HG03108 (cell line): ENCODE measurements around the gene DUSP9.

ENCODE experiments used
- ATAC-seq: cut with Tn5 transposase; IDR thresholded peaks from one replicate; pipeline ENCODE4 v1.9.1; 2021; ENCODE audit warnings: moderate library complexity; ENCODE audit not compliant: unreplicated experiment

The DUSP9 gene

DNA sequence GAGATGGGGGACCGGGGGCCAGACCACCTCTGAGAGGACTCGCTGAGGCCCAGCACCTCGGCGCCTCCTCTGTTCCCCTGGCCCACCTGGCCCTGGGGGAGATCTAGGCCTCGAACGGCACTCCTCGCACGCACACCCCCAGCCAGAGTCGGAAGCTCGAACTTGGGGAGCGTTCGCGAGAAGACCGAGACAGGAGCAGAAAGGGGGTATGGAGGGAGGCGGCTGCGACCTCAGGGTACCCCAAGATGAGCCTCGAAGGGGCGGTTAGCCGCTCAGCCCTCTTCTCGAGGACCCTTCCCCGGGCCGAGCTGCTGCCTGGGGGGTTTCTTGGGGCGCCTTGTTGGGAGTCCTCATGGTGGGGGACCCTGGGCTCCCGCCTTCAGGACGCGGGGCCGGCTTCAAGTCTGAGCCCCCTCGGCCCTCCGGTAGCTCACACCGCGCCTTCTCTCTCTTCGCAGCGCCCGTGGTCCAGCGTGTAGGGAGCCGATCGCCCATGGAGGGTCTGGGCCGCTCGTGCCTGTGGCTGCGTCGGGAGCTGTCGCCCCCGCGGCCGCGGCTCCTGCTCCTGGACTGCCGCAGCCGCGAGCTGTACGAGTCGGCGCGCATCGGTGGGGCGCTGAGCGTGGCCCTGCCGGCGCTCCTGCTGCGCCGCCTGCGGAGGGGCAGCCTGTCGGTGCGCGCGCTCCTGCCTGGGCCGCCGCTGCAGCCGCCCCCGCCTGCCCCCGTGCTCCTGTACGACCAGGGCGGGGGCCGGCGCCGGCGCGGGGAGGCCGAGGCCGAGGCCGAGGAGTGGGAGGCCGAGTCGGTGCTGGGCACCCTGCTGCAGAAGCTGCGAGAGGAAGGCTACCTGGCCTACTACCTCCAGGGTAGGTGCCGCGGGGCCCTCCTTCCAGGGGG is 706 bp downstream of the DUSP9 start:
- ATAC-seq, result no peak

DNA sequence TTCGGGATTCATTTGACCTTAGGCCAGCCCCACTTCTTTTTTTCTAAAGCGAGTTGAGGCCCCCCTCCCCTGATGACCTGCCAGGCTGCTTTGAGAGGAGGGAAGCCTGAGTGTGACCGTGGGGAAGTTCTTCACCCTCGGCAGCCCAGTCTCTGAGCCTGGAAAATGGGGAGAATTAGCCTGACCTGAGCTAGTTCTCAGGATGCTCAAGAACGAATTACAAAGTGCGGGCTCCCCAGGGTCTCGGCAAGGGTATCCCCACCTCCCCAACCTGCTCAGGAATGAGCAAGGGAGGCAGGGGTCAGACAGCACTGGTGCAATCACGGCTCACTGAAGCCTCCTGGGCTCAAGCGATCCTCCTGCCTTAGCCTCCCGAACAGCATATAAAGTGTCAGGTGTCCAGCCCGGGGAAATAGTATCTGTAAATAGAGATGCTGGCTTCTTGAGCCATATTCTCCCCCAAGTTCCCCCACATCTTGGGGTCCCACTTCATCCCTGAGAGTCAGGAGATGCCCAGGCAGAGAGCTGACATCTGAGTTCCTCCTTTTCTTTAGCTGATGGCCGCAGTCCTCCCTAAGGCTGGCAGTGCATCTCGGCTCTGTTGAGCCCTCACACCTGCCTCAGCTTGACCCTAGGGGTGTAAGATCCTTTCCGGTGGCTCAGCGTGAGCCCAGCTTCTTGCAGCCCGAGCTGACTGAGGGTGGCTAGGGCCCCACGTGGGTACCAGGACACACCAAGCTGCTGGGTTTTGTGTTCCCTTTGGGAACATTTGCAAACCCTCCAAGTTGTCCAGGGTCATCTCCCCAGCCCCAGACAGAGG is 1.6 kb downstream of the DUSP9 start:
- ATAC-seq, result no peak

DNA sequence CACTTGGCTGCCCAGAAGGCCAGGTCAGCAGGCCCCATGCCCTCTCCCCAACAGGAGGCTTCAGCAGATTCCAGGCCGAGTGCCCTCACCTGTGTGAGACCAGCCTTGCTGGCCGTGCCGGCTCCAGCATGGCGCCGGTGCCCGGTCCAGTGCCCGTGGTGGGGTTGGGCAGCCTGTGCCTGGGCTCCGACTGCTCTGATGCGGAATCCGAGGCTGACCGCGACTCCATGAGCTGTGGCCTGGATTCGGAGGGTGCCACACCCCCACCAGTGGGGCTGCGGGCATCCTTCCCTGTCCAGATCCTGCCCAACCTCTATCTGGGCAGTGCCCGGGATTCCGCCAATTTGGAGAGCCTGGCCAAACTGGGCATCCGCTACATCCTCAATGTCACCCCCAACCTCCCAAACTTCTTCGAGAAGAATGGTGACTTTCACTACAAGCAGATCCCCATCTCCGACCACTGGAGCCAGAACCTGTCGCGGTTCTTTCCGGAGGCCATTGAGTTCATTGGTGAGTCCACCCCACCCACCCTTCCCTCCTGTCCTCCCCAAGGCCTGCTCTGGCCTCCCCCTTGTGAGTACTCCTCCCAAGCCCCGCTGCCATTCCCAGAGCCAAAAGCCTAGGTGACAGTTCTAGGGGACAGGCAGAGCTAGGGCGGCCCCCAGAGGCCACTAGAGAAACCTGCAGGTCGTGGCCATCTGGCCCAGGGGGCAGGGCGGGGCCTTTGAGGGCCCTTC is 2.3 kb downstream of the DUSP9 start:
- no peak for ATAC-seq

DNA sequence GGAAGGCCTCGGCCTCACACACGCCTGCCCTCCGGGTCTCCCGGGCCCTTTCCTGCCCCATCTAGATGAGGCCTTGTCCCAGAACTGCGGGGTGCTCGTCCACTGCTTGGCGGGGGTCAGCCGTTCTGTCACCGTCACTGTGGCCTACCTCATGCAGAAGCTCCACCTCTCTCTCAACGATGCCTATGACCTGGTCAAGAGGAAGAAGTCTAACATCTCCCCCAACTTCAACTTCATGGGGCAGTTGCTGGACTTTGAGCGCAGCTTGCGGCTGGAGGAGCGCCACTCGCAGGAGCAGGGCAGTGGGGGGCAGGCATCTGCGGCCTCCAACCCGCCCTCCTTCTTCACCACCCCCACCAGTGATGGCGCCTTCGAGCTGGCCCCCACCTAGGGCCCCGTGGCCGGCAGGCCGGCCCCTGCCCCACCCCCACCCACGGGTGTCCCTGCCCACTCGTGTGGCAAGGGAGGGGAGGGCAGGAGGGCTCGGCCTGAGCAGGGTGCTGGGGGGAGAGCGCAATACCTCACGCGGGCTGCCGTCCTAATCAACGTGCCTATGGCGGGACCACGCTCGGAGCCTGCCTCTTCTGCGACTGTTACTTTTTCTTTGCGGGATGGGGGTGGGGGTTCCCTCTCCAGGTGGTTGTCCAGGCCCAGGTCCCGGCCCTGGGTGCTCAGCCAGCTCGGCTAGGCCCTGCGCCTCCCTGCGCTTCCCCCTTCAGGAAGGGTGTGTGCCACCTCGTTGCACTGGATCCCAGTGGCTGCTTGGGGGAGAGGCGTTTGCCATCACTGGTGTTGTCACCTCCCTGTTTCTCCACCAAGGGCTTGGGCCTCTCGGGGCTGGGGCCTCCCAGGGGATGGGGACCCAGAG is 3.1 kb downstream of the DUSP9 start:
- ATAC-seq, result no peak

DNA sequence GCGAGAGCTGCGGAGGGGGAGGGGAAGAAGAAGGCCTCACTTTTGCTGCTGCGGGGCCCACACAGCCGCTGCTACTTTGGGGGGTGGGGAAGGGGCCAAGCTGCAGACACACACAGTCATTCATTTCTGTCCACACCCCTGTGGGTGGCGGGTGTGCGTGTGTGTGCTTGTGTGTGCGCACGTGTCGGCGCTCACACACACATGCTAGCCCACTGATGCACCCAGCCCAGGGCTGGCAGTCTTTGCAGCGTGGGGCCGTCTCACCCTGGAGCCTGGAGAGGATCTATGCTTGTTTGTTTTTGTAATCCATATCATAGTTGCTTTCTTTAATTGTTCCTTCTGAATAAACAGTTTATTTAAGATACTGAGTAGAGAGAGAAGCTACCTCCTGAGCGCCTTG is 4.0 kb downstream of the DUSP9 start:
- ATAC-seq, result no peak

DNA sequence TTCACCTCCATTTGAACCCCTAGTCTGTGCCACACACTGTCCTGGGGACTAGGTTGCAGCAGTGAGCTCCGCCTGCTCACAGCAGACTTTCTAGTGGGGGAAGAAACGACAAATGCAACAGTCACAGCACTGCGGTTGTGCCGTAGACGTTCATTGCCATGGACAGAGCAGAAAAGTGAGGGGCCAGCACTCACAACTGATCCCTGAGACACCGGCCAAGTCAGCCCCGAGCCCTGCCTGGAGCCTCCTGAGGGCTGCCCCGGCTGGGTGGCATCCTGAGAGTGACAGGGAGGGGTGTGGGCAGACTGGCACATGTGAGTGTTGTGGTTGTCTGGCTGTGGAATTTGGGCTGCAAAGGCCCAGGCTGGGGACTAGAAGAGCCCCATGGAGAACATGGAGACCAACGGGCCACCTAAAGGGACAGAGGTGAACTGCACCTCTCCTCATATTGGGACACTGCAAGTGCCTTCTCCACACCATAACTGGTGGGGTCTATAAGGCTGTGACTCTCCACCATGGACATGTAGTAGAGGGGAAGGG is 4.6 kb downstream of the DUSP9 start:
- ATAC-seq, result no peak

DNA sequence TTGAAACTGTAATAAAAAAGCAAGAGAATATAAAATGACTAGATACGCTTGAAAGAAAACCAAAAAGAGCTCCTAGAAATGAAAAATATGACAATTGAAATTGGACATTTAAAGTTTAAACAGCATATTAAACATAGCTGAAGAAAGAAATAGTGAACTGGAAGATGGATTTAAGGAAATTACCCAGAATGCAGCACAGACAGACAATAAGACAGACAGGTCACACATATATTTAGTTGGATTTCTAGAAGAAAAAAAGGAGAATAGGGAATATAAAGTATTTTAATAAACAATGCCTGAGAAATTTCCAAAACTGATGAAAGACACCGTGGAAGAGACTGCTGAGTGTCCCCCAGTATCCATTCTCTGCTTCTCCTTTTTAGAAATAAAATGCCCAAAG is 6.6 kb downstream of the DUSP9 start:
- ATAC-seq, result no peak

DNA sequence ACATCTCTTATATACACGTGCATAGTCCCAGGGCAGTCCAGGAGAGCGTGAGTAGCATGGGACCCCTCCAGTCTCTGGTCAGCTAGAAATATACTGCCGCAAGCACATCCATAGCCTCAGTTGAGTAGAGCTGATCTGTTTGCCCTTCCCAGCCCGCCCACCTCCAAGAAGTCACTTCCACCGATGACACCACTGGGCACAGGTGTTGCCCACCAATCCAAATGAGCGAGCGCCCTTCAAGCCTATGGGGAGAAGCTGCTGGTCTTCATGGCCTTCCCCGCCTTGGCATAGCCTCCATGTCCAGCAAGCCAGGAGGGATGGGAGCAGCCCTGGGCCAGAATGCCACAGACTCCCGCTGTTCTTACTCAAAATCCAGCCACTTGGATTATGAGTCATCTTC is 10.2 kb downstream of the DUSP9 start:
- ATAC-seq, result no peak

DNA sequence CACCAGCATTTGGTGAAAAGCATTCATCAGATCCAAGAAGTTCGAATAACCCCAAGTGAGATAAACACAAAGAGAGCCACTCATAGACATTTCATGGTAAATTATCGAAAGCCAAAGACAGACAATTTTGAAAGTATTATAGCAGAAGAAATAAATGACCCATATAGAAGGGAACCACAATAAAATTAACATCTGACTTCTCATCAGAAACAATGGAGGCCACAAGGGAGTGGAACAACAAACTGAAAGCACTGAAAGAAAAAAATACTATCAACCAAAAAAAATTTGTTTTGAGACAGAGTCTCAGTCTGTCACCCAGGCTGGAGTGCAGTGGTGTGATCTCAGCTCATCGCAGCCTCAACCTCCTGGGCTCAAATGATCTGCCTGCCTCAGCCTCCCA is 12.3 kb downstream of the DUSP9 start:
- no peak for ATAC-seq

DNA sequence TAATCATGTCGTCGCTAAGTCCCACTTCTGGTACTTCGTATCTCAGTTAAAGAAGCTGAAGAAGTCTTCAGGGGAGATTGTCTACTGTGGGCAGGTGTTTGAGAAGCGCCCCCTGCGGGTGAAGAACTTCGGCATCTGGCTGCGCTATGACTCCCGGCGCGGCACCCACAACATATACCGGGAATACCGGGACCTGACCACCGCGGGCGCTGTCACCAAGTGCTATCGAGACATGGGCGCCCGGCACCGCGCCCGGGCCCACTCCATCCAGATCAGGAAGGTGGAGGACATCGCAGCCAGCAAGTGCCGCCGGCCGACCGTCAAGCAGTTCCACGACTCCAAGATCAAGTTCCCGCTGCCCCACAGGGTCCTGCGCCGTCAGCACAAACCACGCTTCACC is 15.3 kb downstream of the DUSP9 start:
- ATAC-seq, result no peak

DNA sequence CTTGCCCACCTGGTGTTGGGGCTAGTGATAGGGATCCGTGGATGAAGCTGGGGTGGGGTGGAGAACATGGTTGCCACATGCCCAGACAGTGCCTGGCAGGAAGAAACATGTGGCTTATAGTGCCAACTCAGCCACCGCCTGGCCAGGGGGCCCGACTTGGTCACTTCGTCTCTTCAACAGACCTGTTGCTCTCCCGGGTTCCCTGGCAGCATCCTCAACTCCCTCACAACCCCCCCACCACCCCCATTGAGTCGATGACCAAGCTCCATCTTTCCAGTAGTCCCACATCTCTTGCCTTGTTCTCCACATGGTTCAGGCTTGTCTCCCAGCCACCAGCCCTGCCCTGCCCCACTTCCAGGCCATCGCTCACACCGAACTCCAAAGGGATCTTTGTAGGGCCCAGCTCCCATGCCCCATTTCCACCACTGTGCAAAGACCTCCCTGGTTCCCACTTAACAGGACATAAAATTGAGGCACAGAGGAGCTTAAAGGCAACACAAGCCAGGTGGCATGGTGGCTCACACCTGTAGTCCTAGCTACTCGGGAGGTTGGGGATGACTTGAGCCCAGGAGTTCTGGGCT is 18.8 kb downstream of the DUSP9 start:
- no peak for ATAC-seq

DNA sequence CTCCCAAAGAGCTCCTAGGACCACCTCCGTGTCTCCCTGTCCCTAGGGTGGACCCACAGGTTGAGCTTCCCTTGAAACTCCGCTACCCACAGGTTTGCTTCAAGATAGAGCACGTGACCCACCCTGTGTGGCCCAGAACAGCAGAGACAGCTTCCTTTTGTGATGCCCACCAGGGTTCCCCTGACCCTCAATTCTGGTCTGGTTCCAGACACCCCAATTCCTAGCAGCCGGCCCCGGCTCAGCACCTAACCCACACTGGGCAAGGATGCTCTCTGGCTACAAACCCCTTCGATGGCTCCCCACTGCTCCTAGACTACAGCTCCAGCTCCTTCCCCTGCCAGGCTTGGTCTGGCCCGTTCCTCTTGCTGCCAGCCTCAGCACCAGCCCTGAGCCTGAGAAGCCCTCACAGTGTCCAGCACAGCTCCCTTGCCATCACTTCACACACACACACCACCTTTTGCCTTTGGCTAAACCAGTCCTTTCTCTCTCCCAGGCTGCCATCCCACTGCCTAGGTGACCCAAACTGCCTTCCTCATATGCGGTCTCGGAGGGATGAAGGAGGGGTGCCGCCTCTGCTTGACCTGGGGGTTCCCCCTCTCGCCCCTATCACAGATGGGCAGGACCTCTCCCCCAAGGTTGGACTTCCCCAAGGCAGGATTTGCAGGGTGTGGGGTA is 20.4 kb downstream of the DUSP9 start:
- ATAC-seq, result no peak

DNA sequence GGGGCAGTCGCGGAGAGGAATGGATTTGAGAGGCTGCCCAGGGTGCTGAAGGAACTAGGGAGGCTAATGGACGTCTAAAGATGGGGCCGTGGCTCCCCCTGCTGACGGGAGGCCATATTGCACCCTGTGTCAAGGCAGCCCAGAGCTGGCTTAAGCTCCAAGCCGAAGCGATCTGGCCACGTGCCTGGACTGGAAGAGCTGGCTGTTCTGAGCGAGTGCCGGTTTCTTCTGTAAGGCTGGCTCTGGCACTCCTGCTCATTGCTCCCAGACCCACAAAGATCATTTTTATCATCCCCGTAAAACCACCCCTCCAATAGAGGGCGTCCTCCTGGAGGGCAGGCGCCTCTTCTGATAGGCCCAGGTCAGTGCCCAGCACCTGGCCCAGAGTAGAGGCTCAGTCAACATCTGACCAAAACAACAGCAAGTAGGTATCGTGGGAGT is 21.0 kb downstream of the DUSP9 start:
- no peak for ATAC-seq

DNA sequence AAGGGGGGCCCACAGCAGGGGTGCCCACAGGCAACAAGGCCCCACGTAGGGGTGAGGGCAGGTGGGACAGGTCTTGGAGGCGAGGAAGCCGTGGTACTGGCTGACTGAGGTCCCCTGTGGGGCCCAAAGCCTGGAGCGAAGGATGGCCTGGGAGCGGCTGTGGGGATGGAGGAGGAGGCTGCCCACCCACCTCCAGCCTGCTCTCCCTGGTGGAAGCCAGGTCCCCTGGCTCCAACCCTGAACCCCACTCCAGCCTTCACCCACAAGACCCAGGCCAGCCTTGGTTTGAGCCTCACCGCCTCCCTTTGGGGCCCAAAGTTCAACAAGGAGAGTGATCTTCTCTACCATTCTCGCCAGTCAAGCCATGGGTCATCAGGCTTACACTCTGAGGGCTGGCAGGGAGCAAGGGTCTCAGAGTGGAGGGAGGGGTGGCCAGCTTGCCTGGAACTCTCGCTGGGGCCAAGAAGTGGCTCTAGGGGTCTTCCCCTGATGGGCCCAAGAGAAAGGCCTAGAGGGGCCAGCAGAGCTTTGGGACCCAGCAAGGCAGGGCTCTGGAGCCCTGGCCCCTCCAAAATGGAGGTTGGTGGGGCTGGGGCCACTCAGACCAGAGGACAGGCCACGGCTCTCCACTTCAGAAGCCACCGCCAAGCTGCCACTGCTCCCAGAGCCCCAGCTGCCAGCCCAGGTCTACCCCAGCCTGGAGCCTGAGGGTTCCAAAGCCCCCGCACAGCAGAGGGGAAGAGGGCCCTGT is 21.6 kb downstream of the DUSP9 start:
- ATAC-seq, result no peak

DNA sequence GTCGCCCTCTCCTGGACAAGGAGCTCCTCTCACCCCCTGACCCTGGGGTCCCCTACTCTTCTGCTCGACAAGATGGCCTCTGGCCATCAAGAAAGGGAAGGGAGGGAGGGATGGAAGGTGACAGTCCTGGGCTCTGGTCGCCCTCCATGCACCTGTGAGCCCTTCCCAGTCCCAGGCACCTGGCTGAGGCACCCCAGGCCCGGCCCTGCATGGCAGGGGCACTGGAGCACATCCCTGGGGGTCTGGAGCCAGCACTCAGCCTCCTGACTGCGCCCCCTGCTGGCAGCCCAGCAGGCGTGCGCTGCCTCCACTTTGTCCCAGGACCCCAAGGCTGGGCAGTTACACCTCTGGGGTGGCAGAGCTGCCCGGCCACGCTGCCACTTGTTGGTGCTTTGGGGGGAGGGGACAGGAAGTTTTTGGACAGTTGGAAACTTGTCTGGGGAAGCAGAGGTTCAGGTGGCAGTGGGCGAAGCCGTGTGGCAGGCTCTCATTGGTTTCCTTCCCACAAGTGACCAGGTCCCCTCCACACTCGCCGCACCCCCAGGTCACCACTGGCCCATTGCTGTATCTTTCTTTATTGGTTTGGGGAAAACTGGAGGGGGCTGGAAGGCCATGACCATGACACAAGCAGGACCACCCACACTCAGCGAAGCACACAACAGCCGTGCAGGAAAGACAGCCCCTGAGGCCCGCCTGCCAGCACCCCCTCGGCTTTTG is 22.3 kb downstream of the DUSP9 start:
- no peak for ATAC-seq

DNA sequence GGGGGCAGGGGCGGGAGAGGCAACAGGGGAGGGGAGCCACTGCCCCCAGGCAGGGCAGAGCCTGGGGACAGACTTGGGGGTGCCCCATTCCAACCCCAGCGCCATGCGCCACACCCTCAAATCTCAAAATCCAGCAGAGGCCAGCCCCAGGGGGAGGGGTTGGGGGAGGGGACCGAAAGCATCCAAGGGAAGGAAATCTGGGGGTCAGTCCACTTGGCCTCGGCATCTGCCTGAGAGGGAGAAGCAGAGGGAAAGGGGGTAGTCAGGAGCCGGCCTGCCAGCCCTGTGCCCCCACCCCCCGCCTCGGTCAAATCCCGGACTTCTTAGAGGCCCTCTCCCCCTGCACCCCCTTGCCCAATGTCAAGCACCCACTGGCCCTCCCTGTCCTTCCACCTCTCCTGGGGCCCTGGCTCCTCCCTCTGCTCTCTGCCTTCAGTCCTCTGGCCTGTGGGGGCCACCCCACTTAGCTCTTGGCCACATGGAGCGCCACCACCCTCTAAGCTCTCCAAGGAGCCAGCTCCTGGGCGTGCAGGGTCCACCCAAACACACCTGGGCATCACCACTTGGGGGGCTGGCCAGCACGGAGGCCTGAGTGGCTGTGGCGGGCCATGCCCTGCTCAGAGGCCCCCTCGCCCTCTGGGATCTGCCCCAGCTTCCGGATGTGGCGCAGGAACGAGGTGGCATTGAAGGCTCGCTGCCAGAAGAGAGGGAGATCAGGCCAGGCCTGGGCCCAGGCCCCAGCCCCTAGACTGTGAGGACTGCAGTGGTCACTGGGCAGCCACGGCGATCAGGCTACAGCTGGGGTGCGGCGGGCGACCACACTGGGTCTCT is 23.1 kb downstream of the DUSP9 start:
- ATAC-seq, result no peak
